Endodermal cell (in vitro differentiated cells): ENCODE measurements around the gene NEMP2. TPM values are rescaled to one million over a fixed set of nuclear protein-coding genes. Genes with fewer than 3 reads are reported as not detected.

ENCODE experiments used
- DNase-seq: peaks from one replicate; pipeline ENCODE4 v3.0.0-alpha.2; 2017
- H3K27ac ChIP-seq: 2 replicates; pipeline ENCODE4 v1.5.1; 2013; ENCODE audit warnings: mild to moderate bottlenecking, low read depth, low read length, moderate library complexity
- H3K27me3 ChIP-seq: 2 replicates; pipeline ENCODE4 v1.6.1; 2013; ENCODE audit warnings: mild to moderate bottlenecking, low read length, moderate library complexity; ENCODE audit not compliant: insufficient read depth, control insufficient read depth, poor library complexity, severe bottlenecking
- H3K36me3 ChIP-seq: 2 replicates; pipeline ENCODE4 v1.7.0; 2013; ENCODE audit warnings: mild to moderate bottlenecking, low read length, moderate library complexity; ENCODE audit not compliant: control insufficient read depth, insufficient read depth
- H3K4me1 ChIP-seq: one replicate; pipeline ENCODE4 v1.7.0; 2013; ENCODE audit warnings: low read length; ENCODE audit not compliant: control insufficient read depth, insufficient read depth
- H3K4me3 ChIP-seq: 2 replicates; pipeline ENCODE4 v1.5.1; 2013; ENCODE audit warnings: mild to moderate bottlenecking, low read length, moderate library complexity
- H3K9ac ChIP-seq: 2 replicates; pipeline ENCODE4 v1.6.1; 2013; ENCODE audit warnings: mild to moderate bottlenecking, low read length, moderate library complexity; ENCODE audit not compliant: poor library complexity, severe bottlenecking; ENCODE audit errors: extremely low read depth
- H3K9me3 ChIP-seq: 2 replicates; pipeline ENCODE4 v1.6.1; 2013; ENCODE audit warnings: mild to moderate bottlenecking, low read length, moderate library complexity; ENCODE audit not compliant: control insufficient read depth
- H3K27ac Mint-ChIP-seq: 2 replicates; pipeline ENCODE4 v1.8.0; 2020; ENCODE audit warnings: mixed read lengths
- H3K27me3 Mint-ChIP-seq: 2 replicates; pipeline ENCODE4 v1.8.0; 2021; ENCODE audit warnings: mild to moderate bottlenecking, mixed read lengths; ENCODE audit not compliant: insufficient read depth
- H3K36me3 Mint-ChIP-seq: 2 replicates; pipeline ENCODE4 v1.8.0; 2020; ENCODE audit warnings: low read depth, mixed read lengths
- H3K4me1 Mint-ChIP-seq: 2 replicates; pipeline ENCODE4 v1.8.0; 2020; ENCODE audit warnings: mixed read lengths
- H3K4me3 Mint-ChIP-seq: 2 replicates; pipeline ENCODE4 v1.8.0; 2020; ENCODE audit warnings: mild to moderate bottlenecking, moderate library complexity, mixed read lengths
- H3K9me3 Mint-ChIP-seq: 2 replicates; pipeline ENCODE4 v1.8.0; 2020; ENCODE audit warnings: mild to moderate bottlenecking, mixed read lengths
- WGBS, 2 experiments: methylation state at CpG; one replicate each; pipeline versions ENCODE4 v1.1.5 to v1.1.7; 2013; ENCODE audit warnings: missing lambda C conversion rate in 2 of 2, mixed read lengths in 1 of 2; ENCODE audit not compliant: insufficient coverage in 1 of 2, insufficient read length in 1 of 2; 5-methylcytosine and 5-hydroxymethylcytosine counted together
- total RNA-seq, 2 donors: library from RNA; stranded (reverse); fragmentation: NEBNext Ultra II Directional in 1 of 2; extraction: Animal tissue kit (Norgen Biotek cat#: 25700) in 1 of 2; gene quantifications; 2 replicates in 1 of 2; 3 replicates in 1 of 2; pipeline ENCODE4 v1.2.1, GENCODE V29; 2021
- TF ChIP-seq, protein P1 (sequence below): fragments of 200-600 bp; sonication (generic); conservative IDR thresholded peaks from 2 replicates; pipeline ENCODE4 v1.5.0; 2021; ENCODE audit warnings: antibody characterized with exemption, mild to moderate bottlenecking

The NEMP2 gene
- total RNA-seq, 2 donors from 2014 or later = 7.2 to 11.3 TPM

DNA sequence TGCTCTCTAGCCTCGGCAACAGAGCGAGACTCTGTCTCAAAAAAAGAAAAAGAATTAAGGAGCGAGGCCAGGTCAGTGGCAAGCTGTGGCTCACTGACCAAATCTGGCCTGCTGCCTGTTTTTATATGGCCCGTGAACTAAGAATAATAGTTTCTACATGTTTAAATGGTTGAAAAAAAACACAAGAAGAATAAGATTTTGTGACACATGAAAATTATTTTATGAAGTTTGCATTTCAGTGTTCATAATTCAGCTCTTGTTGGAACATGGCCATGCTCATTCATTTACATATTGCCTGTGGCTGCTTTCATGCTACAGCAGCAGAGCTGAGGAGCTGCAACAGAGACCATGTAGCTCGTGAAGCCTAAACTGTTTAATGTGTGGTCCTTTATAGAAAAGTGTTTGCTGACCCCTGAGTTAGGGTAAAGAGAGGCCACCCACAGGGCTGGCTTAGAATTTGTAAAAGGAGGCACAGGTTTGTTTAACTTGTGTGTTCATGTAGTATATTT, 66.9 kb downstream of the NEMP2 start:
- WGBS, 2 experiments = 82 to 91% methylated on average over 5 of the region's 5 CpGs
- Histone ChIP-seq H3K4me1 (no peaks in the 10 kb centered on the region), H3K36me3 (no peaks in the 10 kb centered on the region), H3K27ac (no peak overlapping the region), H3K4me3 (no peak overlapping the region), H3K9me3 (no peaks in the 10 kb centered on the region), H3K9ac (no peak overlapping the region), H3K27me3 (no peaks in the 10 kb centered on the region)
- TF ChIP-seq, protein P1, sequence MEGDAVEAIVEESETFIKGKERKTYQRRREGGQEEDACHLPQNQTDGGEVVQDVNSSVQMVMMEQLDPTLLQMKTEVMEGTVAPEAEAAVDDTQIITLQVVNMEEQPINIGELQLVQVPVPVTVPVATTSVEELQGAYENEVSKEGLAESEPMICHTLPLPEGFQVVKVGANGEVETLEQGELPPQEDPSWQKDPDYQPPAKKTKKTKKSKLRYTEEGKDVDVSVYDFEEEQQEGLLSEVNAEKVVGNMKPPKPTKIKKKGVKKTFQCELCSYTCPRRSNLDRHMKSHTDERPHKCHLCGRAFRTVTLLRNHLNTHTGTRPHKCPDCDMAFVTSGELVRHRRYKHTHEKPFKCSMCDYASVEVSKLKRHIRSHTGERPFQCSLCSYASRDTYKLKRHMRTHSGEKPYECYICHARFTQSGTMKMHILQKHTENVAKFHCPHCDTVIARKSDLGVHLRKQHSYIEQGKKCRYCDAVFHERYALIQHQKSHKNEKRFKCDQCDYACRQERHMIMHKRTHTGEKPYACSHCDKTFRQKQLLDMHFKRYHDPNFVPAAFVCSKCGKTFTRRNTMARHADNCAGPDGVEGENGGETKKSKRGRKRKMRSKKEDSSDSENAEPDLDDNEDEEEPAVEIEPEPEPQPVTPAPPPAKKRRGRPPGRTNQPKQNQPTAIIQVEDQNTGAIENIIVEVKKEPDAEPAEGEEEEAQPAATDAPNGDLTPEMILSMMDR = no peak
- H3K36me3 Mint-ChIP-seq = peaks cover 7% of the 10 kb centered on the region
- no peak overlapping the region for H3K27ac Mint-ChIP-seq
- no peaks in the 10 kb centered on the region for H3K27me3 Mint-ChIP-seq
- H3K4me1 Mint-ChIP-seq = no peaks in the 10 kb centered on the region
- no peak overlapping the region for H3K4me3 Mint-ChIP-seq
- H3K9me3 Mint-ChIP-seq = peaks cover 19% of the 10 kb centered on the region
- DNase-seq = no peak

DNA sequence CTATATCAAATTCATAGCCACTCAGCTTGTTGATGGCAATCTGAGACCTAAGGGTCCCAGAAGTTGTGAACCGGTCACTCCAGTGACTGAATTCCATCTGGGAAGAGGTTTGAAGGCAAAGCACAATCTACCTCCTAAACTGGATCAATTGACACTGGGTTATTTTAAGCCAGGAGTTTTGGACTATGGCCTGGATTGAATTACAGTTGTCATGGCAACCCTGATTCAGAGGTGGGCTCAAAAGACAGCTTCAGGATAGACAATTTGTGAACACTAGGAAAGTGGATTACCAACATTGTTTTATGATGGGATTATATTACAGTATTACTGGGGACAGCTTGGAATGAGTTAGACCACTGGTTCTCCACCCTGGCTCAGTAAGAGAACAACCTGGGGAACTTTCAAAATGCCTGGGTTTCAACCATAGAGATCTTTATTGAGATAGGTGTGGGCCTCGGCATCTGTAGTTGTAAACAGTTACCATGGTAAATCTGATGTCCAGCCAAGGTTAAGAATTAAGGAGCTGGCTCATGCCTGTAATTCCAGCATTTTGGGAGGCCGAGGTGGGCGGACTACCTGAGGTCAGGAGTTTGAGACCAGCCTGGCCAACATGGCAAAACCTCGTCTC, 67.6 kb downstream of the NEMP2 start:
- no peak overlapping the region for H3K27ac ChIP-seq
- Mint-ChIP-seq H3K36me3 (peaks cover 4% of the 10 kb centered on the region), H3K27me3 (no peaks in the 10 kb centered on the region), H3K4me1 (no peaks in the 10 kb centered on the region), H3K4me3 (no peak overlapping the region), H3K9me3 (peaks cover 14% of the 10 kb centered on the region), H3K27ac (no peak overlapping the region)
- H3K9ac ChIP-seq = no peak overlapping the region
- no peaks in the 10 kb centered on the region for H3K4me1 ChIP-seq
- WGBS, 2 experiments = 93 to 96% methylated on average over 4 to 5 of the region's 5 CpGs
- no peaks in the 10 kb centered on the region for H3K36me3 ChIP-seq
- TF ChIP-seq, protein P1 = no peak
- no peak overlapping the region for H3K4me3 ChIP-seq
- no peaks in the 10 kb centered on the region for H3K27me3 ChIP-seq
- no peaks in the 10 kb centered on the region for H3K9me3 ChIP-seq
- DNase-seq = no peak

DNA sequence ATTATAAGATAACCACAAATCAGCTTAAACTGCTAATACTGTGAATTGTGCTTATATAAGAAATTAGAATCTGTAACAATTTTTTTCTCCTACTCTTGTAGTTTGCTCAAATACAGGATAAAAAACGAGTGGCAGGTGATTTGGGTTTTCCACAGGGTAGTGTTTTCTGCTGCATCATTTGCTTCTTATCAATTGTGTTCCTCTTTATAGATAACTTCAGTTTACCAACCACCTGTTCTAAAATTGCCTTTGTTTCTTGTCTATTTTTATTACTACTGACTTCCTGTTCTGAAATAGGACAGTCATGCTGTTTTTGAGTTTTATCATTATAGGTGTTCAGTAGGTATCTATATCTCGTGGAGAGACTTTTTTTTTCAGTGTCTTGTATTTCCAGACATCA, 69.5 kb downstream of the NEMP2 start:
- Histone ChIP-seq H3K27ac (no peak overlapping the region), H3K27me3 (no peaks in the 10 kb centered on the region), H3K4me3 (no peak overlapping the region), H3K9me3 (no peaks in the 10 kb centered on the region), H3K4me1 (no peaks in the 10 kb centered on the region), H3K36me3 (no peaks in the 10 kb centered on the region), H3K9ac (no peak overlapping the region)
- Mint-ChIP-seq H3K27ac (no peak overlapping the region), H3K4me3 (no peak overlapping the region), H3K36me3 (no peaks in the 10 kb centered on the region), H3K27me3 (no peaks in the 10 kb centered on the region), H3K4me1 (no peaks in the 10 kb centered on the region), H3K9me3 (no peaks in the 10 kb centered on the region)
- TF ChIP-seq, protein P1 = no peak
- 83% methylated on average over 1 of the region's 2 CpGs; no CpG with 5 or more reads in 1 of the 2 experiments for WGBS, 2 experiments
- DNase-seq = no peak
